ENCODE measurements around the gene ANGEL1.

- no peak for TF ChIP-seq CTCF (conservative IDR thresholded peaks at IDR 0.05)
- TF ChIP-seq EZH2 (IDR thresholded peaks at IDR 0.05; ENCODE audit: low read depth): no peak
These were observed 40.1 kb downstream of the ANGEL1 start for GRCh38 chr14:76772300-76773187.
